WTC11 (cell line): ENCODE data around the gene SKIC8. TPM values are rescaled to one million over a fixed set of nuclear protein-coding genes. Genes with fewer than 3 reads are reported as not detected.

Experiments used
- ATAC-seq: fragments of 200-7000 bp; cut with Tn5 transposase; 2 replicates; pipeline ENCODE4 v1.10.0; 2021; ENCODE audit warnings: mild to moderate bottlenecking, moderate library complexity
- CTCF ChIA-PET: fragments of 300-600 bp; sonication (Branson Sonifier 250); formaldehyde crosslinking; loops from one replicate; lab custom pipeline; 2021; ENCODE audit warnings: antibody characterized with exemption; lab: Charles Lee
- POLR2A ChIA-PET: fragments of 350-600 bp; sonication (Branson Sonifier 250); formaldehyde crosslinking; loops from one replicate; lab custom pipeline; 2021; ENCODE audit warnings: antibody characterized with exemption; lab: Charles Lee
- DNase-seq: peaks from one replicate; pipeline ENCODE4 v3.0.0; 2021; ENCODE audit warnings: low spot score
- H3K27ac Mint-ChIP-seq: 2 replicates; pipeline ENCODE4 v1.8.0; 2021; ENCODE audit warnings: mixed read lengths
- H3K27me3 Mint-ChIP-seq: 2 replicates; pipeline ENCODE4 v1.8.0; 2021; ENCODE audit warnings: low read depth, mild to moderate bottlenecking, moderate library complexity, mixed read lengths
- H3K36me3 Mint-ChIP-seq: 2 replicates; pipeline ENCODE4 v1.8.0; 2021; ENCODE audit warnings: mixed read lengths
- H3K4me1 Mint-ChIP-seq: 2 replicates; pipeline ENCODE4 v1.8.0; 2022; ENCODE audit warnings: mixed read lengths
- H3K4me3 Mint-ChIP-seq: 2 replicates; pipeline ENCODE4 v1.8.0; 2021; ENCODE audit warnings: mild to moderate bottlenecking, moderate library complexity, mixed read lengths
- H3K9me3 Mint-ChIP-seq: 2 replicates; pipeline ENCODE4 v1.8.0; 2021; ENCODE audit warnings: mixed read lengths
- ATF6 ChIP-seq: sonication (generic); formaldehyde crosslinking; IDR thresholded peaks from 2 replicates; pipeline ENCODE4 v1.8.1; 2023; ENCODE audit warnings: mild to moderate bottlenecking, missing genetic modification reagents
- CREM ChIP-seq: sonication (generic); formaldehyde crosslinking; IDR thresholded peaks from 2 replicates; pipeline ENCODE4 v1.8.1; 2022; ENCODE audit warnings: mild to moderate bottlenecking, missing genetic modification reagents, moderate library complexity
- ELF4 ChIP-seq: sonication (generic); formaldehyde crosslinking; IDR thresholded peaks from 2 replicates; pipeline ENCODE4 v1.8.1; 2022; ENCODE audit warnings: low read depth, mild to moderate bottlenecking, moderate library complexity, missing genetic modification reagents
- ESRRA ChIP-seq: sonication (generic); formaldehyde crosslinking; IDR thresholded peaks from 2 replicates; pipeline ENCODE4 v1.8.1; 2022; ENCODE audit warnings: mild to moderate bottlenecking, missing genetic modification reagents, borderline replicate concordance
- ETV6 ChIP-seq: sonication (generic); formaldehyde crosslinking; IDR thresholded peaks from 2 replicates; pipeline ENCODE4 v1.8.1; 2022; ENCODE audit warnings: mild to moderate bottlenecking, missing genetic modification reagents
- FOXK1 ChIP-seq: sonication (generic); formaldehyde crosslinking; IDR thresholded peaks from 2 replicates; pipeline ENCODE4 v1.8.0; 2022; ENCODE audit warnings: mild to moderate bottlenecking, moderate library complexity, missing genetic modification reagents
- IRF2 ChIP-seq: sonication (generic); formaldehyde crosslinking; IDR thresholded peaks from 2 replicates; pipeline ENCODE4 v1.8.0; 2022; ENCODE audit warnings: low read depth, missing genetic modification reagents, borderline replicate concordance
- MYBL2 ChIP-seq: sonication (generic); formaldehyde crosslinking; IDR thresholded peaks from 2 replicates; pipeline ENCODE4 v1.8.1; 2023; ENCODE audit warnings: mild to moderate bottlenecking, moderate library complexity, missing genetic modification reagents
- NFYB ChIP-seq: sonication (generic); formaldehyde crosslinking; conservative IDR thresholded peaks from 2 replicates; pipeline ENCODE4 v1.8.0; 2022; ENCODE audit warnings: low read depth, missing genetic modification reagents
- NR1H2 ChIP-seq: sonication (generic); formaldehyde crosslinking; IDR thresholded peaks from 2 replicates; pipeline ENCODE4 v1.9.0; 2021; ENCODE audit warnings: mild to moderate bottlenecking, moderate library complexity, missing genetic modification reagents
- NR3C1 ChIP-seq: sonication (generic); formaldehyde crosslinking; conservative IDR thresholded peaks from 2 replicates; pipeline ENCODE4 v1.8.1; 2023; ENCODE audit warnings: low read depth, mild to moderate bottlenecking, missing genetic modification reagents
- RORB ChIP-seq: fragments of 250-450 bp; sonication (Bioruptor Pico); IDR thresholded peaks from 2 replicates; pipeline ENCODE4 v1.9.0; 2021; ENCODE audit warnings: mild to moderate bottlenecking
- SP1 ChIP-seq: sonication (generic); formaldehyde crosslinking; conservative IDR thresholded peaks from 2 replicates; pipeline ENCODE4 v1.8.1; 2022; ENCODE audit warnings: missing genetic modification reagents
- TP53 ChIP-seq: sonication (generic); formaldehyde crosslinking; IDR thresholded peaks from 2 replicates; pipeline ENCODE4 v1.8.1; 2023; ENCODE audit warnings: mild to moderate bottlenecking, missing genetic modification reagents
- ZNF671 ChIP-seq: fragments of 250-450 bp; sonication (Bioruptor Pico); IDR thresholded peaks from 2 replicates; pipeline ENCODE4 v1.8.0; 2021; ENCODE audit warnings: mild to moderate bottlenecking
- total RNA-seq: library from RNA; stranded (reverse); gene quantifications from 3 replicates; pipeline ENCODE4 v1.2.3, GENCODE V29; 2021
- TF ChIP-seq, protein P1 (sequence below): fragments of 250-450 bp; sonication (Bioruptor Pico); IDR thresholded peaks from 2 replicates; pipeline ENCODE4 v1.8.0; 2021; ENCODE audit warnings: mild to moderate bottlenecking
- TF ChIP-seq, protein P2 (sequence below): sonication (generic); formaldehyde crosslinking; IDR thresholded peaks from 2 replicates; pipeline ENCODE4 v1.8.0; 2023; ENCODE audit warnings: missing genetic modification reagents
- TF ChIP-seq, protein P3 (sequence below): fragments of 250-450 bp; sonication (Bioruptor Pico); IDR thresholded peaks from 2 replicates; pipeline ENCODE4 v1.9.0; 2021; ENCODE audit warnings: mild to moderate bottlenecking
- TF ChIP-seq, protein P4 (sequence below): fragments of 250-450 bp; sonication (Bioruptor Pico); IDR thresholded peaks from 2 replicates; pipeline ENCODE4 v1.9.0; 2021; ENCODE audit warnings: mild to moderate bottlenecking

SKIC8 gene
- total RNA-seq, 1 experiment from 2014 or later = 55.6 TPM

- H3K4me1 Mint-ChIP-seq = peaks cover 41% of the 10 kb centered on the region
- POLR2A ChIA-PET = interaction anchor here (0.6 kb wide), 1 partner anchor 126 kb away, joined by 6 read pairs; no protein-coding TSS in a partner anchor
- no peaks in the 10 kb centered on the region; the same call in none of the 2 replicates for H3K36me3 Mint-ChIP-seq
- no peak overlapping the region for H3K27ac Mint-ChIP-seq
- no peak overlapping the region for H3K4me3 Mint-ChIP-seq
- no peaks in the 10 kb centered on the region; the same call in 1 of the 2 replicates for H3K27me3 Mint-ChIP-seq
- no peaks in the 10 kb centered on the region; the same call in 1 of the 2 replicates for H3K9me3 Mint-ChIP-seq
- DNase-seq = no peak
- no peak for TF ChIP-seq MYBL2 (CRISPR knock-in tag)
- TF ChIP-seq, protein P1, sequence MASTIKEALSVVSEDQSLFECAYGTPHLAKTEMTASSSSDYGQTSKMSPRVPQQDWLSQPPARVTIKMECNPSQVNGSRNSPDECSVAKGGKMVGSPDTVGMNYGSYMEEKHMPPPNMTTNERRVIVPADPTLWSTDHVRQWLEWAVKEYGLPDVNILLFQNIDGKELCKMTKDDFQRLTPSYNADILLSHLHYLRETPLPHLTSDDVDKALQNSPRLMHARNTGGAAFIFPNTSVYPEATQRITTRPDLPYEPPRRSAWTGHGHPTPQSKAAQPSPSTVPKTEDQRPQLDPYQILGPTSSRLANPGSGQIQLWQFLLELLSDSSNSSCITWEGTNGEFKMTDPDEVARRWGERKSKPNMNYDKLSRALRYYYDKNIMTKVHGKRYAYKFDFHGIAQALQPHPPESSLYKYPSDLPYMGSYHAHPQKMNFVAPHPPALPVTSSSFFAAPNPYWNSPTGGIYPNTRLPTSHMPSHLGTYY (CRISPR knock-in tag) = no peak
- no peak for TF ChIP-seq ETV6 (CRISPR knock-in tag)
- no peak for TF ChIP-seq ATF6
- no peak for TF ChIP-seq NR3C1 (CRISPR knock-in tag)
- TF ChIP-seq TP53 (CRISPR knock-in tag) = no peak
- no peak for TF ChIP-seq FOXK1 (CRISPR knock-in tag)
- no peak for TF ChIP-seq IRF2
- TF ChIP-seq ESRRA (CRISPR knock-in tag) = no peak
- TF ChIP-seq NFYB = no peak
- TF ChIP-seq ZNF671 = no peak
- no peak for TF ChIP-seq ELF4 (CRISPR knock-in tag)
- TF ChIP-seq, protein P2, sequence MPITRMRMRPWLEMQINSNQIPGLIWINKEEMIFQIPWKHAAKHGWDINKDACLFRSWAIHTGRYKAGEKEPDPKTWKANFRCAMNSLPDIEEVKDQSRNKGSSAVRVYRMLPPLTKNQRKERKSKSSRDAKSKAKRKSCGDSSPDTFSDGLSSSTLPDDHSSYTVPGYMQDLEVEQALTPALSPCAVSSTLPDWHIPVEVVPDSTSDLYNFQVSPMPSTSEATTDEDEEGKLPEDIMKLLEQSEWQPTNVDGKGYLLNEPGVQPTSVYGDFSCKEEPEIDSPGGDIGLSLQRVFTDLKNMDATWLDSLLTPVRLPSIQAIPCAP (CRISPR knock-in tag) = no peak
- TF ChIP-seq, protein P3, sequence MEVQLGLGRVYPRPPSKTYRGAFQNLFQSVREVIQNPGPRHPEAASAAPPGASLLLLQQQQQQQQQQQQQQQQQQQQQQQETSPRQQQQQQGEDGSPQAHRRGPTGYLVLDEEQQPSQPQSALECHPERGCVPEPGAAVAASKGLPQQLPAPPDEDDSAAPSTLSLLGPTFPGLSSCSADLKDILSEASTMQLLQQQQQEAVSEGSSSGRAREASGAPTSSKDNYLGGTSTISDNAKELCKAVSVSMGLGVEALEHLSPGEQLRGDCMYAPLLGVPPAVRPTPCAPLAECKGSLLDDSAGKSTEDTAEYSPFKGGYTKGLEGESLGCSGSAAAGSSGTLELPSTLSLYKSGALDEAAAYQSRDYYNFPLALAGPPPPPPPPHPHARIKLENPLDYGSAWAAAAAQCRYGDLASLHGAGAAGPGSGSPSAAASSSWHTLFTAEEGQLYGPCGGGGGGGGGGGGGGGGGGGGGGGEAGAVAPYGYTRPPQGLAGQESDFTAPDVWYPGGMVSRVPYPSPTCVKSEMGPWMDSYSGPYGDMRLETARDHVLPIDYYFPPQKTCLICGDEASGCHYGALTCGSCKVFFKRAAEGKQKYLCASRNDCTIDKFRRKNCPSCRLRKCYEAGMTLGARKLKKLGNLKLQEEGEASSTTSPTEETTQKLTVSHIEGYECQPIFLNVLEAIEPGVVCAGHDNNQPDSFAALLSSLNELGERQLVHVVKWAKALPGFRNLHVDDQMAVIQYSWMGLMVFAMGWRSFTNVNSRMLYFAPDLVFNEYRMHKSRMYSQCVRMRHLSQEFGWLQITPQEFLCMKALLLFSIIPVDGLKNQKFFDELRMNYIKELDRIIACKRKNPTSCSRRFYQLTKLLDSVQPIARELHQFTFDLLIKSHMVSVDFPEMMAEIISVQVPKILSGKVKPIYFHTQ (CRISPR knock-in tag) = no peak
- no peak for TF ChIP-seq SP1 (CRISPR knock-in tag)
- TF ChIP-seq RORB (CRISPR knock-in tag) = no peak
- TF ChIP-seq NR1H2 (CRISPR knock-in tag) = no peak
- TF ChIP-seq, protein P4, sequence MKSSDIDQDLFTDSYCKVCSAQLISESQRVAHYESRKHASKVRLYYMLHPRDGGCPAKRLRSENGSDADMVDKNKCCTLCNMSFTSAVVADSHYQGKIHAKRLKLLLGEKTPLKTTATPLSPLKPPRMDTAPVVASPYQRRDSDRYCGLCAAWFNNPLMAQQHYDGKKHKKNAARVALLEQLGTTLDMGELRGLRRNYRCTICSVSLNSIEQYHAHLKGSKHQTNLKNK (CRISPR knock-in tag) = no peak
- no peak for TF ChIP-seq CREM (CRISPR knock-in tag)
- no peak for ATAC-seq
- CTCF ChIA-PET = interaction anchor here (0.6 to 4.7 kb wide), 18 partner anchors 10 to 280 kb away, joined by 3 to 46 read pairs (median 5); partner anchors contain the start of genes CIB2, DNAJA4 and SKIC8
These were observed 59.6 kb downstream of the SKIC8 start for GRCh38 chr15:78239811-78240210.

GRCh38 chr15:78237146-78237545 is 62.3 kb downstream of the SKIC8 start:
- DNase-seq (no peak), ATAC-seq (no peak)
- no peak overlapping the region for H3K27ac Mint-ChIP-seq
- TF ChIP-seq, protein P1 (CRISPR knock-in tag) = no peak
- H3K36me3 Mint-ChIP-seq = no peaks in the 10 kb centered on the region; the same call in 1 of the 2 replicates
- H3K27me3 Mint-ChIP-seq = no peaks in the 10 kb centered on the region; the same call in 1 of the 2 replicates
- no peak overlapping the region for H3K4me3 Mint-ChIP-seq
- ChIA-PET CTCF (interaction anchor here (1.0 to 1.5 kb wide), 2 partner anchors 42 to 123 kb away, joined by 4 to 7 read pairs; no protein-coding TSS in a partner anchor), POLR2A (no interaction called here)
- H3K4me1 Mint-ChIP-seq = peaks cover 38% of the 10 kb centered on the region
- no peaks in the 10 kb centered on the region; the same call in 1 of the 2 replicates for H3K9me3 Mint-ChIP-seq
